GM19023 (cell line): ENCODE measurements around the gene CYP11A1.
"Not testable (repeated sequence)": the region's sequence is repeated elsewhere in the genome, so short reads cannot be mapped to it uniquely, and the experiment has no call there.

Experiments
- ATAC-seq: cut with Tn5 transposase; IDR thresholded peaks from one replicate; pipeline ENCODE4 v1.9.1; 2021; ENCODE audit warnings: mild to moderate bottlenecking, moderate library complexity; ENCODE audit not compliant: unreplicated experiment

The CYP11A1 gene

GRCh38 chr15:74400915-74401757, 33.7 kb upstream of the CYP11A1 start:
- ATAC-seq: no peak

DNA sequence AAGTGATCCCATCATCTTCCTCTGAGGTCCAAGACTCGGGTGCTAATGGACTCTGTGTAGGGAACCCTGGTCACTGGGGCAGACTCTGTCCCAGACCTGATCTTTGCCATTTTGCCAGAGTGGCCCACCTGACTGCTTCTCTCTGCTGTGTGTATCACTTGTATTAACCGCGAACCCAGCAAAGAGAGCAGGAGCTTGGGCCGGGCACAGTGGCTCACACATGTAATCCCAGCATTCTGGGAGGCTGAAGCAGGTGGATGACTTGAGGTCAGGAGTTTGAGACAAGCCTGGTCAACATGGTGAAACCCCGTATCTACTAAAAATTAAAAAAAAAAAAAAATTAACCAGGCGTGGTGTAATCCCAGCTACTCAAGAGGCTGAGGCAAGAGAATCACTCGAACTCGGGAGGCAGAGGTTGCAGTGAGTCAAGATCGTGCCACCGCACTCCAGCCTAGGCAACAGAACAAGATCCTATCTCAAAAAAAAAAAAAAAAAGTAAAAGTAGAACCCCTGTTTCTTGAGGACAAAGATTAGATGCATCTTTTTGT, 32.9 kb upstream of the CYP11A1 start:
- ATAC-seq: no peak

- ATAC-seq: no peak
Observed at GRCh38 chr15:74399511-74400312, 32.3 kb upstream of the CYP11A1 start.

GRCh38 chr15:74399100-74399499, 31.7 kb upstream of the CYP11A1 start:
- no peak for ATAC-seq

GRCh38 chr15:74398183-74398582, 30.7 kb upstream of the CYP11A1 start:
- no peak for ATAC-seq

- ATAC-seq: no peak
Observed at GRCh38 chr15:74397239-74398068, 30.0 kb upstream of the CYP11A1 start.

GRCh38 chr15:74396445-74397238, 29.2 kb upstream of the CYP11A1 start:
- peak; percentile 37 for ATAC-seq

GRCh38 chr15:74396146-74396438, 28.6 kb upstream of the CYP11A1 start:
- peak; percentile 8 for ATAC-seq

GRCh38 chr15:74395319-74396145, 28.1 kb upstream of the CYP11A1 start:
- ATAC-seq: no peak

- no peak for ATAC-seq
Observed at GRCh38 chr15:74394090-74394846, 26.8 kb upstream of the CYP11A1 start.

- no peak for ATAC-seq
Observed at GRCh38 chr15:74393423-74393822, 26.0 kb upstream of the CYP11A1 start.

DNA sequence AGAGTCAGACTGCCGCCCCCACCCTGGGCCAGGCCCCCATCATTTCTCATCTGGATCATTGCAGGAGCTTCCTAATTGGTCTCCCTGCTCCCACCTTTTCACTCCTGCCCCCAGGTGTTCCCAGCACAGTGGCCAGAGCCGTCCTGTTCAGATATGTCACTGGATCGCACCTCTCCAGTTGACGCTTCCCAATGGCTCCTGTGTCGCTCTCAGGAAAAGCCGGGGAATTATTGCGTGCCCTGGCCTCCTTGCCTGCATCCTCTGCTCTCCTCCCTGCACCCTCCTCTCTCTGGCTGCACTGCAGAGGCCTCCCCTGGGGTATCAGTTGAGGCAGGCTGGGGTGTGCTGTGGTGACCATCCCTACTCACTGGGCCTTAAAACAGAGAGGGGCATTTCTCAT, 25.5 kb upstream of the CYP11A1 start:
- no peak for ATAC-seq

DNA sequence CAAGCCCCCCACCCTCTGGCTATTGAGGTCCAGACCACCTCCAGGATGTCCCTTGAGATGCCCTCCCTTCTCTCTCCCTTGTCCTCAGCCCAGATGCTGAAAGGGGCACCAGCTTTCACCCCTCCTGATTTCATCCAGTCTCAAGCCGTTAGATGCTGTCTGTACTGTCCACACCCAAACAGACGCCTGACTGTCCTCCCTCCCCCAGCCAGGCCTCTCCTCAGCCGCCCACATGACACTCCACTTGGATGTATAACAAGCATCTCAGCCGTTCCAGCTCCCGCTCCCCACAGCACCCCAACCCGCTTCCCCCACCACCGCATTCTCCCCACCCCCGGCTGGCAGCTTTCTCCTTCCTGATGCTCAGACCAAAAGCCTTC, 25.0 kb upstream of the CYP11A1 start:
- no peak for ATAC-seq

- no peak for ATAC-seq
Observed at GRCh38 chr15:74391582-74392450, 24.4 kb upstream of the CYP11A1 start.

GRCh38 chr15:74390647-74391288, 23.3 kb upstream of the CYP11A1 start:
- ATAC-seq: no peak

- ATAC-seq: not testable (repeated sequence)
Observed at GRCh38 chr15:74390049-74390646, 22.7 kb upstream of the CYP11A1 start.
